ENCODE results near the gene FAM193B.
A peak's percentile ranks its signal among the peaks of the same experiment; 100 is the strongest.
"Not testable (repeated sequence)": the region's sequence is repeated elsewhere in the genome, so short reads cannot be mapped to it uniquely, and the experiment has no call there.

Gene FAM193B

DNA sequence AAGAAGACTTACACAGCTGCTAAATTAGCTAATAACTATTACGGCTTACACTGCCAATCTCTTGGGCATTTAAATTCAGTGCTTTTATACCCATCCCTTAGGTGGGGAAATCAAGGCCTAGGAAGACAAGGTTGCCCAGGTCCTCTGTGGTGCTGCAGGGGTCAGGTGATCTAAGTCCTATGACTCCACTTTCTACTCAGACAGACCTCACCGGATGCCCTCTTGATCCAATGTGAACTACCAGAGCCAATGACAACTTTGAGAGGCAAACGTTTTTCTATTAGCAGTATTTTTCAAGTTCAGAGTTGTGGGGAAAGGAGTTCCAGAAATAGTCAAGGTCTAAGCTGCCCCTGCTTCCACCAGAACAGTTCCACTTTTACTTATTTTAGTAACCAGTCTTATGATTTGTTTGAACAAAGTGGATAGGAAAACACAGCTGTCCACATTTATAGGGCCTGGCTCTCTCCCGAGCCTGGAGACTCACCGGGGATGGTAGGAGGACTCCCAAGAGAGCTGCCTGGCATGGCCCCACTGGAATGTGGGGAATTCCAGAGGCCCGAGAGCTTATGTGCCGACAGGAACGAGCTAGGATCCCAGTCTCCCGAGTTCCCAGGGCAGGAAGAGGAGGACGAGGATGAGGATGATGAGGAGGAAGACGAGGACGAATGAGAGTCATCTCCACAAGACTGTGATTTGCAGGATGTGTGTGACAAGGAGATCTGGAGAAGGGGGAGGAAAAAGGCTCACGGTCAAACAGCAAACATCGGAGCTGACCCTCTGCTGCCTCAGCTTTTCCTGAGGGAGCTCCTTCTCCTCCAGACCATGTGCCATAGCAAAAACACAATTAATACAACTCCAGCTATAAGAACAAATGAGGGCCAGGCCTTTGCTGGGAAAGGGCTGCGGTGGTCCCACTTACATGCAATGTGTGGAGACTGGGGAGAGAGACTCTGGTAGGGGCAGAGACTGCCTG lies 16.7 kb downstream of the FAM193B start:
- DNase-seq (ENCODE audit: low spot score): peak; percentile 93

DNA sequence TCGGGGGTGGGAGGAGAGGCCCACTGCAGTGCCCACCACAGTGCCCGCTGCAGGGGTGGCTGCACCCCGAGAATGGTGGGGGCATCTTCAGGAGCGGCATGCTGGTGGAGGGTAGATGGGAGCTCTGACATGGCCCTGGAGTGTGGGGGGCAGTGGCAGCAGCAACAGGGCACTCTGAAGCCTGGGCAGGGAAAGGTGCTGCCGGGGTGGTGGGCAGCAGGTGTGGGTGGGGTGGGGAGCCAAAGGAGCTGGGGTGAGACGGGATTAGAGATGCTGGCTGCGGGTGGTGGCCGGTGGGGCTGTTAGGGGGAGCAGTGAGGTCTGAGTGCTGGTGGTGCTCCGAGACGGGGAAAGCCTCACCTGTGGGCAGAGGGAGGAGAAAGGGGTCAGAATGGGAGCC lies 18.0 kb downstream of the FAM193B start:
- no peak for DNase-seq (ENCODE audit: low spot score)

DNA sequence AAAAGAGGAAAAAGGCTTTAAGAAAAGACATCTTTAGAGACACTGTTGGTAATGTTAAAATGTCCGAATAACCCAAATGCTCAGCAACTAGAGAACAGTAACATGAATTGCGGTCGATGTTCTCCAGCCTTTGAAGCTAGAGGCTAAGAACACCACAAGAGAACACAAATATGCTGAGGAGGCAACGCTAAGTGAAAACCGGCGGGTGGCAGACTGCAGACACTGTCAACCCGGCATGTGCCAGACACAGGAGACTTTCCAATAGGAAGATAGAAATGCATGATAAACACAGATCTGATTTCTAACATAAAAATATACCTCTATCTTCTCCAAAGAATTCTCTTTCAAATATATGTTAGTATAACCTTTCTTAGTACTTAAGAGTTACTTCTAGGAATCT lies 19.2 kb downstream of the FAM193B start:
- DNase-seq (ENCODE audit: low spot score): no peak

- not testable (repeated sequence) for DNase-seq (ENCODE audit: low spot score)
Measured at GRCh38 chr5:177534433-177534832, 19.9 kb downstream of the FAM193B start.

DNA sequence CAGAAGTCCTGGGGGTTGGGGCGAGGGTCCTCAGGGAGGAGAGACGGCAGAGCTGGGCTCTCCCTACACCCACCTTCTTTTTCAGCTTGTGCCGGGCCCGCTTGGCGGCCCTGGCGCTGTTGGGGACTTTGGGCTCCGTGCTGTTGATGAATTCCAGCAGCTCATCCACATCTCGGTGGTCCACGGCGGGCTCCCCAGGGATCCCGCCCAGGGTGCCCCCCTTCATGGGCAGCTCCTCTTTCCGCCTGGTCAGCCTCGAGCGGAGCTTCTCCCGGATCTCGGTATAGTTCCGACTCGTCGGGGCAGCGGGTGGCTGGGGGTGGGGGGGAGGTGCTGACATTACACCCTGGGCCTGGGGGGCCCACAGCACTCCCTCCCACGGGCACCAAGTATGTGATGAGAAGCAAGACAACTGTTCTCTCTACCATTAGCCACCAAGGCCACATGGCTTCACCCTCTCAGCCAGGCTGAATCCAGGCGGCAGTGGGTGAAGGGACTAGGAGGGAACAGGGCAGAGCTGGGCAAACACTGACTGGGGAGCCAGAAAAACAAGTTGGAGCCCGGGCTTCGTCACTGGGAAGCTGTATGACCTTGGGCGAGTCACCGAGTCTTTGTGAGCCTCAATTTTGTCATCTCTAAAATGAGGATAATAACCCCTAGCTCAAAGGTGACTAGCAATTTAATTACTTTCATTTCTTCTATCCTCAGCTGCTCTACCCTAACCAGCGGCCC lies 23.0 kb downstream of the FAM193B start:
- no peak for DNase-seq (ENCODE audit: low spot score)

DNA sequence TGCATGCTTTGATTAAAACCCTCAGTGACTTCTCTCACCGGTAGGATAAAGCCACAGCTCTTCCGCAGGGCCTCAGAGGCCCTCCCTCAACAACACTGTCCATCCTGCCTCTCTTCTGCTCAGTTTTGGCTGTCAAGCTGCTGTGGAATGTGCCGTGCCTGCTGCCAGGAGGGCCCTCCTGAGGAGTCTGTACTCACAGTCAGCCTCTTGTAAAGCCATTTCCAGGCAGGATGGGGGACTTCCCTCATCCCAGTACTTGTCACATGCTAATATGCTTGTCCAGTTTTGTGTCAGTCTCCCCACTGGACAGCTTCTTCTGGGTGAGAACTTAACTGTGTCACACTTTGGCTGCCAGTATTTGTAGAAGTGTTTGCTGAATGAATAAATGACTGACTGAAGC lies 23.7 kb downstream of the FAM193B start:
- DNase-seq (ENCODE audit: low spot score): no peak

DNA sequence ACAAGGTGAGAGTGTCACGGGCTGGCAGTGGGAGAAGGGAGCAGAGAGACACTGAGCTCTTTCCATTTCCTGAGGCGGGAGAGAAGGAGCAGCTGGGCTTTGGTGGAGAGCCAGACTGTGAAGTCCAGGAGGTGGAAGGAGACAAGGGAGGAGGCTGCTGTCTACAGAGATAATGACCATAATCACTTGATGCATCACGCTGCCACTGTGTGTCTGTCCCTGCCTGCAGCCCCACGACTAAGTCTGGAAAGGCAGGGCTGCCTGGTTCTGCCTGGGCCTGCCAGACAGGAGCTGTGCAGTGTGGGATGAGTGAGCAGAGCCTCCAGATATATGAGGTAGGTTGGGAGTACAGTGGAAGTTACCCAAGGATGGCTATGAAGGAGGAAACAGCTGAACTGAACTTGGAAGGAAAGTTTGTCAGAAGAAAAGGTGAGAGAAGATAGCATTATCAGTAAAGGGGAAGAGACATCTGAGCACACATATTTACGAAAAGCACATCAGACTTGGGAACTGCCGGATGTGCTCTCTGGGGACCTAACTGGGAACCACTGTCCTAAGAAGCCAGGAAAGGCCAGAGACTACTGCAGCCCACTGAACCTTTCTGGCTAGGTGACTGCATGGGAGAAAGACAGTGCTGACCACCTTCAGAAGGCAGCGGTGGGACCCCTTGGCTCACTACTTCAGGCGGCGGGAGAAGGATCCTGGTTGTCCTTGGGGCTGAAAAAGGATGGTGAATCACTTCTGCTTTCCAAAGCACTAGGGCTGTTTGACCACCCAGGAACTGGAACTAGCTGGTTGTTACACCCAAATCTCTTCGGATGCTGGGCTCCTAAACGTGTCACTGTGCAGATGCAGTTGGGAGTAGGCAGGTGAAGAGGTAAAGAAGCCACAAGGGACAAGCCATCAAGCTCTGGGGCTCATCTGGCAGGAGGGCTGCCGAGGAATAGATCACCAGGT lies 24.8 kb downstream of the FAM193B start:
- no peak for DNase-seq (ENCODE audit: low spot score)

DNA sequence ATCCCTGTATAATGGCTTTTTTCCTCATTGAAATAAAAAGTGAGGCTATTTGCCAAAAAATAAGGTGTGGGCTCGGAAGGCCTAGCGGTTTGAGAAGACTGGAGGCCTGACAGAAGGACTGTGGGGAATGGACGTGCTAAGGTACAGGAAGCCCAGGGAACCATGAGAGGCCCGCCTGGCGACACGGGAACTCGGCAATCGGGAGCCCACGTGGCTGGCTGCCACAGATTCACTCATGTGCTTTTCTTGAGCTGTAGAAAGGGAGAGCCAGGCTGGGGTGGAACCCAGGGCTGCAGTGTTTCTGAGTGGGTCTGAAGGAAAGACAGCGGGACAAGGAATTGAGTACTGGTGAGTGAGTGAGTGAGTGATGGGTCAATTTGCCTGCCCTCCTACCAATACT lies 25.7 kb downstream of the FAM193B start:
- DNase-seq (ENCODE audit: low spot score): no peak

- DNase-seq (ENCODE audit: low spot score): no peak
Measured at GRCh38 chr5:177527595-177527994, 26.8 kb downstream of the FAM193B start.

DNA sequence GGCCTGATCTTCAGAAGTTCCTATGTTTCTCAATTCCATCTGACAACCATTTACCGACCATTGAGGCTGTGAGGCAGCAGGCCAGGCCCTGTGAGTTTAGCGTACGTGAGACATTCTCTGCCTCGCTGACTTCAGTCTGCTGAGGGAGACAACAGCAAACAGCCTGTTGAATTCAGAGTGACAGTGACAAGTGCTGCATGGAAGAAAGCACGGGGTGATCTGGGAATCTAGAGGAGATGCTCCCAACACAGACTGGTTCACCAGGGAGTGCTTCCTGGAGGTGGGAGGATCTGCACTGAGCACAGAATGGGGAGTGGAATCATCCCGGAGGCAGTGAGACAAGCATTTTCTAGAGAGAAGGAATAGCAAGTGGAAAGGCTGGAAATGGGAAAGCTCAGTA lies 27.6 kb downstream of the FAM193B start:
- no peak for DNase-seq (ENCODE audit: low spot score)

GRCh38 chr5:177526191-177526590 lies 28.2 kb downstream of the FAM193B start:
- DNase-seq (ENCODE audit: low spot score): no peak

DNA sequence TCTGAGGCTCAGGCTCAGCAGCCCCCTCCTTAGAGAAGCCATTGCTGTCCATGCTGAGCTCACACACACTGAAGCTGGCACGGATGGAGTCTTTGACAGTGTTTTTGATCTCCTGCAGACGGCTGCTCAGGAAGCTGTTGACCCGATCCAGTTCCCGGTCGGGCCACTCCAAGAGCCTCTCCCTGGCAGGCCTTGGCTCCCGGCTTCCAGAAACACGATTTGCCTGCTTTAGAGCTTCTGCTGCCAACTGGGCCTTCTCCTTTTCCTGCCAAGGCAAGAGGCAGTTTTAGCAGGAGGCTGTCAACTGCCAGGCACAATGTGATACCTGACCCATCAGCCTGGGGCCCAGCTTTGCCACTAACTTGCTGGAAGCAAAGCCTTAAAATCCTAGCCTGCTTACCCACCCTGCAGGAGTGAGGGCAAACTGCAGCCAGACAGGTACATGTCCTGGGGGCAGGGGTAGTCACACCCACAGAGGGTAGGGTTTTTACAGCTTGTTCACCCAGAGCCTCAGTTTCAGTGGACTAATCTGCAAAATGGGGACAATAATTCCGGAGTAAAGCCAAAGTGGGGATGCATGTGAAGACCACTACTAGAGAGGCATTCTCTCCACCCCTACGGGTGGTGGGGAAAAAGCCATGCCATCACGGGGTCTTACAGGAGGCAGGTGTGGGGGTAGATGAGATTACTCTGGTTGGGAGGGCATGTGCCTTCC lies 29.3 kb downstream of the FAM193B start:
- DNase-seq (ENCODE audit: low spot score): no peak

DNA sequence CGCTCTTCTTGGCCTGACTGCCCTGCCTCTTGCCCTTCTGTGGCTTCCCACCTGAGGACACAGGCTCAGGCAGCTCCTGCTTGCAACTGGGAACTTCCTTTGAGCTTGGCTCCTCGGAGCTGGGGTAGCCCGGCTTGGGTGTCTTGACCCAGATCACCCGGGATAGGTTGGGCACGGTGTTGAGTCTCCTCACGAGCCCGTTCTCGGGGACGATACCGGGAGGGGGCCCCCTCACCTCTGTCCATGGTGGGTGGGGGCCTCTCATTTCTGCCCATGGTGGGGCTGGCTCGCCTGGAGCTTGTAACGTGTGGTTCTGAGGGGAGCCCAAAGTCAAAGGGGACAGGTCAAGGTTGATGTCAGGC lies 29.8 kb downstream of the FAM193B start:
- DNase-seq (ENCODE audit: low spot score): no peak

- no peak for DNase-seq (ENCODE audit: low spot score)
Measured at GRCh38 chr5:177523711-177524538, 30.4 kb downstream of the FAM193B start.

GRCh38 chr5:177520916-177521513 lies 33.3 kb downstream of the FAM193B start:
- no peak for DNase-seq (ENCODE audit: low spot score)

DNA sequence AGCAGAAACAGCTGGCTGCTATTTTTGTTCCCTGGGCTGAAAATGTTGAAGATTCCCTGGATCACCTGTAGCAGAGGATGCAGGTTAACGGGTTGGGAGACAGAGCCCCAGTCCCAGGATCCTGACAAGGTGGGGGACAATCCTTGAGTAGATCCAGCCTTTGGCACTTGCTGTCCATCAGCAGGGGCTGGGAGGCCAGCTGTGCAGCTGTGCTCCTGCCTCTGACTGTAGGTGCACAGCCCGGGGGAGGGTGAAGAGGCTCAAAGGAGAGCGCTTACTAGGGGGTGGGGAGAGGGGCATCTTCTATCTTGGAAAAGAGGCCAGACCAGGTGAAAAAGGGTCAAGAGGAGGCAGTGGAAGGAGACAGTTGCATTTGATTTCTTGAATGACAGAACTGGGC lies 34.1 kb downstream of the FAM193B start:
- no peak for DNase-seq (ENCODE audit: low spot score)

- DNase-seq (ENCODE audit: low spot score): no peak
Measured at GRCh38 chr5:177519463-177520235, 34.7 kb downstream of the FAM193B start.

- DNase-seq (ENCODE audit: low spot score): peak; percentile 99
Measured at GRCh38 chr5:177516601-177517568, 37.5 kb downstream of the FAM193B start, which contains the start of gene DDX41. DDX41 (minus strand) TSS chr5:177516961; CDS start chr5:177516945, 16 bp downstream.
